ELF-1 (cell line): Measurements from ENCODE around the gene CDC34.

ENCODE experiments used
- DNase-seq: peaks from one replicate; pipeline ENCODE4 v3.0.0-alpha.2; 2016; ENCODE audit warnings: low read depth, low spot score

The CDC34 gene

GRCh38 chr19:497491-497868 is 34.1 kb upstream of the CDC34 start:
- no peak for DNase-seq

GRCh38 chr19:497869-498510 is 33.6 kb upstream of the CDC34 start:
- no peak for DNase-seq

DNA sequence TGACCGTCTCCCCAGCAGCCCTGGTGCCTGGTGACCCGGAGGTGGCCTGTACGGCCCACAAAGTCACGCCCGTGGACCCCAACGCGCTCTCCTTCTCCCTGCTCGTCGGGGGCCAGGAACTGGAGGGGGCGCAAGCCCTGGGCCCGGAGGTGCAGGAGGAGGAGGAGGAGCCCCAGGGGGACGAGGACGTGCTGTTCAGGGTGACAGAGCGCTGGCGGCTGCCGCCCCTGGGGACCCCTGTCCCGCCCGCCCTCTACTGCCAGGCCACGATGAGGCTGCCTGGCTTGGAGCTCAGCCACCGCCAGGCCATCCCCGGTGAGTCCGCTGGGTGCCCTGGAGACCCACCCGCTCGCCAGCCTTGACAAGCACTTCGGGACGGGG is 33.1 kb upstream of the CDC34 start:
- no peak for DNase-seq

DNA sequence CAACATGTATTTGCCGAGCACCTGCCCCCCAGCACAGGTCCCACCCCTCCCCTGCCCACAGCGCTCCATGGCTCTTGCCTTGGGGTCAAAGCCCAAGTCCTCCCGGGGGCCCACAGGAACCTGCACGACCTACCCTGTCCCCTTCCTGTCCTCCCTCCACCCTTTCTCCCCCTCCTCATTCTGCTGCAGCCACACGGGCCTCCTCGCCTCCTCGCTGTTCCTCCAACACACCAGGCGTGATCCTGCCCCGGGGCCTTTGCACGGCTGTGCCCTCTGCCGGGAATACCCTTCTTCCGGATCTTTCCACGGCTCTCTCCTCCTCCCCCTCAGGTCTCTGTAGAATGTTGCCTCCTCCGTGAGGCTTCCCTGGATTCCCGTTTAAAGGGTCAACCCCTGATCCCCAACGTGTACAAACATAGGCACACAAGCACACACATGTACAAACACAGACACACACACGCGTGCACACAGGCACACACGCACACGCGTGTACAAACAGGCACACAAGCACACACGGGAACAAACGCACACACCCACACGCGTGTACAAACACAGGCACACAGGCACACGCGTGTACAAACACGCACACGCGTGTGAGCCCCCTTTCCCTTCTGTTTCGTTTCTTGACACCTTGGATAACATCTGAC is 32.5 kb upstream of the CDC34 start:
- no peak for DNase-seq

GRCh38 chr19:501646-502045 is 29.9 kb upstream of the CDC34 start:
- no peak for DNase-seq

DNA sequence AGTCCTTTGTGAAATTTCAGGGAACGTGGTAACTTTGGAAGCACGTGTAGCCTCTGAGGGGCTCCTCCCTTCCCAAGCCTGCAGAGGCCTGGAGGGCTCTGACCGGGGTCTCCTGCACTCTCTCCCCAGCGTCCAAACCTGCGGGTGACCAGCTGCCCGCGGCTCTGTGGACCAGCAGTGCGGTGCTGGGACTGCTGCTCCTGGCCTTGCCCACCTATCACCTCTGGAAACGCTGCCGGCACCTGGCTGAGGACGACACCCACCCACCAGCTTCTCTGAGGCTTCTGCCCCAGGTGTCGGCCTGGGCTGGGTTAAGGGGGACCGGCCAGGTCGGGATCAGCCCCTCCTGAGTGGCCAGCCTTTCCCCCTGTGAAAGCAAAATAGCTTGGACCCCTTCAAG is 26.9 kb upstream of the CDC34 start:
- DNase-seq: no peak

DNA sequence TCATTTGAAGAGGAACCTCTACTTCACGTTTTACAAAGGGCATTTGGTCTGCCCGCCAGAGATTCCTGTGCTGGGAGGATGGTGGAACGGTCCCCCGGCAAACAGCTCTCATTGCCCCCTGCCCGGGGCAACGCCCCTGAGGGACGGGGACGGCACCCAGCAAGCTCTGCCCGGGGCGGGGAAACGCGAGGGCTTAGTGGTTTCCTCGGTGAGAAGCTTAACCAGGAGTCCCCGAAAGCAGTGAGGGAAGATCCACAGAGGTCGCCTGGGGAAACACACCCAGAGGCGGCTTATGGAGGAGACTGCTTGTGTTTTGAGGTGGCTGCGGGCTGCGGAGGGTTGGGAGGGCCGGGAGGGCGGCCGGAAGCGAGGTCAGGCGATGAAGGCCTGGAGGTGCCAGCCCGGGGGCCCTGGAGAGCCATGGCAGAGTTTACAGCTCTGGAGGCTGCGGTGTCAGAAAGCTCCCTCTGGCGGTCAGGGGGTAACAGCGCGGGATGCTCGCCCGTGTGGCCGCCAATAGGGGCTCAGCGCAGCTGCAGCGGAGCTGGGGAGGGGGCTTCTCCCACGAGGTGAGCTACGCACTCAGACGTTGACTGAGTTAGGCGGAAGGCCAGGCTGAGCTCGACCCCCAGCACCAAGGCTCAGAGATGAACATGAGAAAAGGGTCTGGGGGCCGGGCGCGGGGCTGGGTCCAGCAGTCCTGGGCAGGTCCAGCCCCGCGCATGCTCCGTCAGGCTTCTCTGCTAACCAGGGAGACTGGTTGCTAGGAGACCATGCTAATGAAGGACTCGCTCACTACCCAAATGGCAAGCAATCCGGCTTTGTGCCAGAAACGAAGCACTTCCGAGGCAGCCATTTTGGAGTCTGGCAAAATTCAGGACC is 24.9 kb upstream of the CDC34 start:
- DNase-seq: peak; percentile 98

DNA sequence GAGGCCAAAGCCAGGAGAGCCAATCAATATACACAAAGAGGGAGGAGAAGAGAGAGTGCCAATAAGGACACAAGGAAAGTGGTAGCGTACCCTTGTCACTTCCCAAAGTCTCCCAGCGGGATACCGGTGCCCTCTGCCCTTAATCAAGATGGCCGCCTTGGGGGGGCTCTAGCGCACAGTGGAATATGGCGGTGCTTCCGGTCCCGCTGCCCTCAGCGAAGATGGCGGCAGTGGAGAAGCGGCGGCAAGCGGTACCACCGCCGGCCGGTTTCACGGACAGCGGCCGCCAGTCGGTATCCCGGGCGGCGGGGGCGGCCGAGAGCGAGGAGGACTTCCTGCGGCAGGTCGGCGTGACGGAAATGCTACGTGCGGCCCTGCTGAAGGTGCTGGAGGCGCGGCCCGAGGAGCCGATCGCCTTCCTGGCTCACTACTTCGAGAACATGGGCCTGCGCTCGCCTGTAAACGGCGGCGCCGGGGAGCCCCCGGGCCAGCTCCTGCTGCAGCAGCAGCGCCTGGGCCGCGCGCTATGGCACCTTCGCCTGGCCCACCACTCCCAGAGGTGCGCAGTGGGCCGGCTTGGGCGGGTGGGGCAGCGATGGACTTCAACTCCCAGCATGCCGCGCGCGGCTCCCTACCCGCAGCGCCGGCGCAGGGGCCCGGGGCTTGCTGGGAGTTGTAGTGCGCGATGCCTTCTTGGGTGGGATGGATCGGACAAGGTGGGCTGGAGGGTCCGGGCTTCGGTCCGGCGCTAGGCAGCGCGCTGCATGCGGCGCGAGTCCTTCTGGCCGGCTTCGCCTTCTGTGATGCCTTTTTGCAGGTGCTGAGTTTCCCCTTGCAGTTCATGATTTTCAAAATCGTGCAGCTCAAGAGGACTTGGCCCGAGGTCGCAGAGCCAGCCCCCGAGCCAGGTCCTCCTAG is 24.0 kb upstream of the CDC34 start, which contains the start of gene TPGS1:
Gene TPGS1, plus strand, starts transcription at position 212 of the 918 bp plus-strand sequence. Its CDS starts 10 bp downstream, at position 222.
- peak; percentile 99 for DNase-seq

- no peak for DNase-seq
These were observed 23.1 kb upstream of the CDC34 start for GRCh38 chr19:508204-509150.

DNA sequence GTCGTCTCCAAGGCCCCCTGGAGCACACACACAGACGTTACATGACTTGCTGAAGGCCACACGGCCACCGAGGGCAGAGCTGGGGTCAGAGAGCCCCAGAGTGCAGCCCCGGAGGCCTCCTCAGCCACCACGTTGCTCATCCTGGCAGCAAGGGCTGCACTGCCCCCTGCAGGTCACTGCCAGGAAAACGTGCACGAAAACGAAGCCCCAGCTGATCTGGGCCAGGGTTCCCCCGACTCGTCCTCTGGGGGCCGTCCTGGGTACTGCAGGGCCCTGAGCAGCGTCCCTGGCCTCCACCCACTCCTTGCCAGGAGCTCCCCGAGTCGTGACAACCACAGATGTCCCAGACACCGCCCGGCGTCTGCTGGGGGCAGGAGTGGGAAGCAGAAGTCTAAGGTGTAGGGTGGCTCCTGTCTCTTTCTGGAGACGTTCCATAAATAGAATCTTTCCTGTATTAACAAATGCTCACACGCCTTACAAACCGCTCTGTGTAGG is 20.9 kb upstream of the CDC34 start:
- DNase-seq: peak; percentile 98

DNA sequence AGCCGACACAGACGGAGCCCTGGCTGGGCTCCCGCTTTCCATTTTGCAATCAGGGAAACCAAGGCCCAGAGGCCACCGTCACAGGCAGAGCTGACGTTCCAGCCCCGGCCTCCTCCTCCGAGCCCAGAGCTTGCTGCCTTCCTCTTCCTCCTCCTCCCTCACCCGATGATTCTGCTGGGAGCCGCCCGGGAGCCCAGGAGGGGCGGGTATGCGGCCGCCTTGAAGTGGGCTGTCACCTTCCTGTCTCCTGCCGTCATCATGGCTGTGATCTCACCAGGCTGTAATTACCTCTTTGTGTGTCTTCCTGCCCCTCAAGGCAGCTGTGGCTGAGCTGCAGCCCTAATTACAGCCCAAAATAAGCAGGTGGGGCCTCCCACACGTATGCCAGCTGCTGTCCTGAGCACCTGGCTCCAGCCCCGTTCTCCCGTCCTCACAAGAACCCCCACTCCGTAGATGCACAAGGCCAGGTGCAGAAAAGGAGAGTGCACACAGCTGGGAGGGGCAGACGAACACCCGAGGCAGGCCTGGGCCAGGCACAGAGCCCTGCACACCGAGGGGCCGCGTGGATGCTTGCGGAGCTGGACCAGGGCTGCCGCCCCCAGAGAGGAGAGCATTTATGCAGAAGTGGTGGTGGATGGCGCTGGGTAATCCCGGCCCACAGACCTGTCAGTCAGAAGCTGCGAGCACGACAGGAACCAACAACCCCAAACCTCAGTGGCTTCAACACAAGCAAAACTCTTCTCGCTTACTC is 20.3 kb upstream of the CDC34 start:
- DNase-seq: peak; percentile 95

- peak; percentile 73 for DNase-seq
These were observed 18.8 kb upstream of the CDC34 start for GRCh38 chr19:512547-513365.

DNA sequence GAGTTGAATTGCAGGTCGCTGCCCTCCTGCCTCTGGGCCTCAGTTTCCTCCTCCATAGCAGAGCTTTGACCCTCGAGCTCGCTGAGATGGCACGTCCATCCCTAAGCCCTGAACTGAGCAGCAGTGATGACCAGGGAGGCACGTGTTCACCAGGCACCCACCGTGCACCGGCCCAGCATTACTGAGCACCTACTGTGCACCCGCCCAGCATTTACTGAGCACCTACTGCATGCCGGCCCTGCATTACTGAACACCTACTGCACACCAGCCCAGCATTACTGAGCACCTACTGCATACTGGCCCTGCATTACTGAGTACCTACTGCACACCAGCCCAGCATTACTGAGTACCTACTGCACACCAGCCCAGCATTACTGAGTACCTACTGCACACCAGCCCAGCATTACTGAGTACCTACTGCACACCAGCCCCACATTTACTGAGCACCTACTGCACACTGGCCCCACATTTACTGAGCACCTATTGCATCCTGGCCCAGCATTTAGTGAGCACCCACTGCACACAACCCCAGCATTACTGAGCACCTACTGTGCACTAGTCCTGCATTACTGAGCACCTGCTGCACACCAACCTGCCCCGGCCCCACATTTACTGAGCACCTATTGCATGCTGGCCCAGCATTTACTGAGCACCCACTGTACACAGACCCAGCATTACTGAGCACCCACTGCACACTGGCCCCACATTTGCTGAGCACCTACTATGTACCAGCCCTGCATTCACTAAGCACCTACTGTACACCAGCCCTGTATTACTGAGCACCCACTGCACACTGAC is 18.0 kb upstream of the CDC34 start:
- DNase-seq: no peak

GRCh38 chr19:514166-514663 is 17.3 kb upstream of the CDC34 start:
- no peak for DNase-seq

- DNase-seq: no peak
These were observed 13.6 kb upstream of the CDC34 start for GRCh38 chr19:517721-518597.

GRCh38 chr19:518598-519231 is 12.8 kb upstream of the CDC34 start:
- DNase-seq: peak; percentile 75
